OCI-LY3 (cell line): ENCODE data around the gene HMGA1.

ENCODE experiments used
- H2AFZ ChIP-seq: fragments of 200-600, 300-600 bp; shearing (Covaris generic); 2 replicates; pipeline ENCODE4 v1.6.0; 2014; ENCODE audit warnings: antibody characterized with exemption, low read depth, low read length
- H3K27ac ChIP-seq: fragments of 200-600, 300-600 bp; sonication (generic); 2 replicates; pipeline ENCODE4 v1.5.1; 2014; ENCODE audit warnings: mild to moderate bottlenecking, low read length, moderate library complexity, mixed read lengths
- H3K27me3 ChIP-seq: fragments of 200-600, 300-600 bp; sonication (generic); 2 replicates; pipeline ENCODE4 v1.6.1; 2014; ENCODE audit warnings: low read depth, low read length, mixed read lengths
- H3K36me3 ChIP-seq: fragments of 200-600, 300-600 bp; sonication (generic); replicated peaks from 2 replicates; pipeline ENCODE3; 2014; ENCODE audit warnings: low read depth, low read length, mixed read lengths
- H3K4me1 ChIP-seq: fragments of 300-600, 200-600 bp; sonication (generic); 2 replicates; pipeline ENCODE4 v1.6.1; 2014; ENCODE audit warnings: low read length, mixed read lengths
- H3K4me2 ChIP-seq: fragments of 200-600, 300-600 bp; sonication (generic); 2 replicates; pipeline ENCODE4 v1.6.1; 2014; ENCODE audit warnings: low read length, mixed read lengths
- H3K4me3 ChIP-seq: fragments of 300-600, 200-600 bp; sonication (generic); 2 replicates; pipeline ENCODE4 v1.5.1; 2014; ENCODE audit warnings: antibody characterized with exemption, mild to moderate bottlenecking, low read length, moderate library complexity
- H3K79me2 ChIP-seq: fragments of 300-600, 200-600 bp; shearing (Covaris generic); 2 replicates; pipeline ENCODE4 v1.6.1; 2014; ENCODE audit warnings: mild to moderate bottlenecking, low read length, mixed read lengths
- H3K9ac ChIP-seq: fragments of 300-600, 200-600 bp; shearing (Covaris generic); 2 replicates; pipeline ENCODE4 v1.6.0; 2014; ENCODE audit warnings: mild to moderate bottlenecking, low read length, moderate library complexity
- H3K9me3 ChIP-seq: fragments of 200-600, 300-600 bp; shearing (Covaris generic); 2 replicates; pipeline ENCODE4 v1.6.1; 2014; ENCODE audit warnings: low read length, mixed read lengths; ENCODE audit not compliant: insufficient read depth
- H4K20me1 ChIP-seq: fragments of 200-600, 300-600 bp; sonication (generic); 2 replicates; pipeline ENCODE4 v1.6.1; 2016; ENCODE audit warnings: low read length, mixed read lengths; ENCODE audit not compliant: insufficient read depth
- CTCF ChIP-seq: fragments of 200-600, 300-600 bp; sonication (generic); IDR thresholded peaks from 2 replicates; pipeline ENCODE4 v1.5.1; 2014; ENCODE audit warnings: antibody characterized with exemption, low read length, low read depth
- EZH2phosphoT487 ChIP-seq: fragments of 200-600 bp; shearing (Covaris generic); IDR thresholded peaks from 2 replicates; pipeline ENCODE4 v1.6.1; 2018; ENCODE audit warnings: antibody characterized with exemption, mixed run types, low read depth

The HMGA1 gene

GRCh38 chr6:34246249-34246562 lies 9.5 kb downstream of the HMGA1 start:
- Histone ChIP-seq H3K9ac (no peak overlapping the region), H3K36me3 (peaks cover 25% of the 10 kb centered on the region), H3K4me3 (no peak overlapping the region), H3K9me3 (no peaks in the 10 kb centered on the region), H4K20me1 (peaks cover 31% of the 10 kb centered on the region), H2AFZ (no peak overlapping the region), H3K27me3 (no peaks in the 10 kb centered on the region), H3K27ac (no peak overlapping the region; the same call in 1 of the 2 replicates), H3K4me1 (peaks cover 17% of the 10 kb centered on the region; the same call in 1 of the 2 replicates), H3K4me2 (no peak overlapping the region), H3K79me2 (peaks cover 31% of the 10 kb centered on the region)
- TF ChIP-seq EZH2phosphoT487 (no peak), CTCF (no peak)

- H3K27me3 ChIP-seq = no peaks in the 10 kb centered on the region
- peaks cover 19% of the 10 kb centered on the region for H3K36me3 ChIP-seq
- peaks cover 26% of the 10 kb centered on the region for H4K20me1 ChIP-seq
- peak overlapping the region; percentile 39 for H3K27ac ChIP-seq
- peak; percentile 45 for TF ChIP-seq CTCF
- no peak for TF ChIP-seq EZH2phosphoT487
- no peak overlapping the region for H3K9ac ChIP-seq
- H3K4me1 ChIP-seq = peaks cover 17% of the 10 kb centered on the region; the same call in 1 of the 2 replicates
- H3K4me3 ChIP-seq = no peak overlapping the region
- H3K79me2 ChIP-seq = peaks cover 25% of the 10 kb centered on the region
- H3K9me3 ChIP-seq = no peaks in the 10 kb centered on the region
- H3K4me2 ChIP-seq = no peak overlapping the region
- no peak overlapping the region for H2AFZ ChIP-seq
Measured at GRCh38 chr6:34246563-34247391, 10.1 kb downstream of the HMGA1 start.

- H4K20me1 ChIP-seq = peaks cover 18% of the 10 kb centered on the region
- H2AFZ ChIP-seq = no peak overlapping the region
- H3K27me3 ChIP-seq = no peaks in the 10 kb centered on the region
- H3K4me2 ChIP-seq = peak overlapping the region; percentile 97
- H3K9me3 ChIP-seq = no peaks in the 10 kb centered on the region
- H3K79me2 ChIP-seq = peaks cover 16% of the 10 kb centered on the region; the same call in 1 of the 2 replicates
- TF ChIP-seq EZH2phosphoT487 = no peak
- TF ChIP-seq CTCF = no peak
- H3K4me3 ChIP-seq = peak overlapping the region; percentile 99
- peaks cover 18% of the 10 kb centered on the region; the same call in 1 of the 2 replicates for H3K4me1 ChIP-seq
- 0 out of 2 replicates have a peak overlapping the region, but pooled peaks have one; percentile 59 for H3K27ac ChIP-seq
- H3K9ac ChIP-seq = peak overlapping the region; percentile 92
- peaks cover 11% of the 10 kb centered on the region for H3K36me3 ChIP-seq
Measured at GRCh38 chr6:34247481-34248197, 11.0 kb downstream of the HMGA1 start.

- Histone ChIP-seq H3K4me1 (peaks cover 22% of the 10 kb centered on the region; the same call in 1 of the 2 replicates), H3K4me3 (peak overlapping the region; percentile 99), H4K20me1 (peaks cover 18% of the 10 kb centered on the region; the same call in 1 of the 2 replicates), H3K27ac (peak overlapping the region; percentile 59), H3K27me3 (no peaks in the 10 kb centered on the region), H3K9me3 (no peaks in the 10 kb centered on the region), H3K9ac (peak overlapping the region; percentile 92), H3K4me2 (peak overlapping the region; percentile 97), H3K79me2 (peaks cover 13% of the 10 kb centered on the region; the same call in 1 of the 2 replicates), H2AFZ (peak overlapping the region; percentile 52; the same call in 1 of the 2 replicates), H3K36me3 (peaks cover 5% of the 10 kb centered on the region)
- TF ChIP-seq EZH2phosphoT487 (no peak), CTCF (no peak)
Measured at GRCh38 chr6:34248198-34248726, 11.6 kb downstream of the HMGA1 start.
